GM18861 (cell line): ENCODE results near the gene KIF4A.

Experiments
- ATAC-seq: cut with Tn5 transposase; IDR thresholded peaks from one replicate; pipeline ENCODE4 v1.9.1; 2021; ENCODE audit not compliant: unreplicated experiment

The KIF4A gene

GRCh38 chrX:70464051-70464450 lies 174.1 kb downstream of the KIF4A start:
- ATAC-seq: no peak

GRCh38 chrX:70466968-70467367 lies 177.1 kb downstream of the KIF4A start:
- ATAC-seq: no peak

GRCh38 chrX:70468709-70469108 lies 178.8 kb downstream of the KIF4A start:
- no peak for ATAC-seq
